CD4-positive, CD25-positive, alpha-beta regulatory T cell (primary cell): ENCODE results near the gene DLG2. TPM values are rescaled to one million over a fixed set of nuclear protein-coding genes. Genes with fewer than 3 reads are reported as not detected.

Experiments used
- ATAC-seq, 2 donors: fragments of 150-1000 bp; cut with Tn5 transposase; one replicate each; pipeline ENCODE4 v1.10.0; 2021; ENCODE audit warnings: low read depth in 2 of 2, moderate number of reproducible peaks in 2 of 2, moderate library complexity in 1 of 2
- DNase-seq, 3 donors: peaks; one replicate each; pipeline versions ENCODE4 v3.0.0 to v3.0.0-alpha.2; 2012 to 2022; ENCODE audit warnings: mixed read lengths in 1 of 3
- H3K27ac ChIP-seq: one replicate; pipeline ENCODE4 v1.7.0; 2013; ENCODE audit warnings: mild to moderate bottlenecking, low read length; ENCODE audit not compliant: insufficient read depth, poor library complexity, severe bottlenecking
- H3K27me3 ChIP-seq: one replicate; pipeline ENCODE4 v1.7.0; 2013; ENCODE audit warnings: low read length; ENCODE audit not compliant: control insufficient read depth, insufficient read depth
- H3K36me3 ChIP-seq: one replicate; pipeline ENCODE4 v1.7.0; 2013; ENCODE audit warnings: mild to moderate bottlenecking, low read length, moderate library complexity; ENCODE audit not compliant: control insufficient read depth, insufficient read depth
- H3K4me1 ChIP-seq: 2 replicates; pipeline ENCODE4 v1.7.0; 2013; ENCODE audit warnings: mild to moderate bottlenecking, low read length; ENCODE audit not compliant: insufficient read depth, control insufficient read depth, poor library complexity, severe bottlenecking
- H3K4me3 ChIP-seq: one replicate; pipeline ENCODE4 v1.7.0; 2013; ENCODE audit warnings: low read depth, mild to moderate bottlenecking, low read length, moderate library complexity
- H3K9me3 ChIP-seq, 2 experiments: 1 replicate in 1 of 2; 2 replicates in 1 of 2; pipeline ENCODE4 v1.7.0; 2013; ENCODE audit warnings: low read length in 2 of 2, mild to moderate bottlenecking in 1 of 2, moderate library complexity in 1 of 2; ENCODE audit not compliant: control insufficient read depth in 2 of 2
- H3K27ac Mint-ChIP-seq, 3 donors: one replicate each; pipeline ENCODE4 v1.8.0; 2020 to 2022; ENCODE audit warnings: mild to moderate bottlenecking in 3 of 3, mixed read lengths in 3 of 3, moderate library complexity in 2 of 3
- H3K27me3 Mint-ChIP-seq: one replicate; pipeline ENCODE4 v1.8.0; 2022; ENCODE audit warnings: mild to moderate bottlenecking, mixed read lengths
- H3K36me3 Mint-ChIP-seq: one replicate; pipeline ENCODE4 v1.8.0; 2020; ENCODE audit warnings: mixed read lengths
- H3K4me1 Mint-ChIP-seq, 4 donors: one replicate each; pipeline ENCODE4 v1.8.0; 2020 to 2022; ENCODE audit warnings: mixed read lengths in 4 of 4, mild to moderate bottlenecking in 1 of 4
- H3K4me3 Mint-ChIP-seq, 4 donors: one replicate each; pipeline ENCODE4 v1.8.0; 2020 to 2022; ENCODE audit warnings: mild to moderate bottlenecking in 4 of 4, mixed read lengths in 4 of 4, moderate library complexity in 3 of 4
- H3K9me3 Mint-ChIP-seq, 7 donors: one replicate each; pipeline ENCODE4 v1.8.0; 2020 to 2022; ENCODE audit warnings: mixed read lengths in 7 of 7, mild to moderate bottlenecking in 3 of 7, moderate library complexity in 2 of 7
- polyA plus RNA-seq, 4 donors: library from polyadenylated mRNA; unstranded; fragments of 300-500 nt; fragmentation: Illumina TruSeq; gene quantifications; one replicate each; pipeline ENCODE4 v1.2.3, GENCODE V29; 2021
- total RNA-seq: library from RNA; stranded (reverse); gene quantifications from one replicate; pipeline ENCODE4 v1.2.3, GENCODE V29; 2022

The DLG2 gene
- total and polyA plus RNA-seq, 5 donors from 2014 or later: 0.26 to 2.0 (median 0.94) TPM

DNA sequence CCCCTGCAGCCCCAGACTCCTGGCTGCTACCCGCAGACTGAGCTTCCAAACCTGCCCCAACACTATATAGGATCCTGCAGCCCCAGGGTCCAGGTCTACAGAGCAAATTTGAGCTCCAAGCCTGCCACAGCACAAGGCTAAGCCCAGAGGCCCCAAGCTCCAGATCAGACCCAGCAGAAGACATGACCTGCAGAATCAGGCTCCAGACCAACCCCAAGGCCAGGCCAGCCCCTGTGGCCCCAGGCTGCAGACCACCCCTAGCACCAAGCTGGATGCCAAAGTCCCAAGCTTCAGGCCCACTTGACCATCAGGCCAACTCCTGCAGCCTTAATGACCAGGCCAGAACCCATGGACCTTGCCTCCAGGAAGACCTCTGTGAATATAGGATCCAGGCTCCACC lies 145.3 kb downstream of the DLG2 start:
- H3K36me3 ChIP-seq: no peaks in the 10 kb centered on the region
- H3K4me1 ChIP-seq: no peaks in the 10 kb centered on the region
- Mint-ChIP-seq H3K36me3 (no peaks in the 10 kb centered on the region), H3K27me3 (no peaks in the 10 kb centered on the region), H3K9me3 (peaks cover 0 to 23% (median 13%) of the 10 kb centered on the region in 7 donors), H3K4me3 (no peak overlapping the region), H3K27ac (no peak overlapping the region), H3K4me1 (no peaks in the 10 kb centered on the region)
- H3K27ac ChIP-seq: no peak overlapping the region
- DNase-seq (no peak), ATAC-seq (no peak)
- no peak overlapping the region for H3K4me3 ChIP-seq
- H3K27me3 ChIP-seq: no peaks in the 10 kb centered on the region
- H3K9me3 ChIP-seq: peaks cover 9 to 27% of the 10 kb centered on the region in 2 experiments

DNA sequence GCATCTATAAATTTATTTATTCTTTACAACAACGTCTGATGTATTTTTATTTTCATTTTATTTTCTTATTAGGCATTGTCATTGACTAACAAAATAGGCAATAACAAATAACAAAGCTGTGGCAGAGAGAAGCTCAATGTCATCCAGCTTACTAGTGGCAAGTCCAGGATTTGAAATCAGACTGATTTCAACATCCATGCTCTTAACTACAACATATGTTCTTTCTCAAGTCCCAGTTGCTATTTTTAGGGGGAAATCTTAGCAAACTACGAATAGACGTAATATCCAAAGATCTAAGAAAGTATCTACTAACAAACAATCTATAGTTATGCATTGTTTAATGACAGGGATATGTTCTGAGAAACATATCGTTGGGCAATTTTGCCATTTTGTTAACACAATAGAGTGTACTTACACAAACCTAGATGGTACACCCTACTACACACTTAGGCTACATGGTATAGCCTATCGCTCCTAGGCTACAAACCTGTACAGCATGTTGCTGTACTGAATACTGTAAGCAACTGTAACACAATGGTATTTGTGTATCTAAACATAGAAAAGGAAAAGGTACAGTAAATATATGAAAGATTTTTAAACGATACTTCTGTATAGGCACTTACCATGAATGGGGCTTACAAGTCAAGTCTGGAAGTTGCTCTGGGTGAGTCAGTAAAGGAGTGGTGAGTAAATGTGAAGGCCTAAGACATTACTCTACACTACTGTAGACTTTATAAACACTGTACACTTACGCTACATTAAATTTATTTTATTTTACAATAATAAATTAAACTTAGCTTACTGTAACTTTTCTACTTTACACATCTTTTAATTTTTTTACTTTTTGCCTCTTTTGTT lies 151.3 kb downstream of the DLG2 start:
- no peaks in the 10 kb centered on the region for H3K36me3 Mint-ChIP-seq
- Histone ChIP-seq H3K27me3 (no peaks in the 10 kb centered on the region), H3K4me3 (no peak overlapping the region), H3K36me3 (no peaks in the 10 kb centered on the region), H3K9me3 (peaks cover 4 to 13% of the 10 kb centered on the region in 2 experiments), H3K4me1 (no peaks in the 10 kb centered on the region), H3K27ac (no peak overlapping the region)
- DNase-seq (no peak), ATAC-seq (no peak)
- H3K27ac Mint-ChIP-seq: no peak overlapping the region
- H3K4me1 Mint-ChIP-seq: no peaks in the 10 kb centered on the region
- H3K9me3 Mint-ChIP-seq: peaks cover 0 to 17% (median 4%) of the 10 kb centered on the region in 7 donors
- H3K27me3 Mint-ChIP-seq: no peaks in the 10 kb centered on the region
- H3K4me3 Mint-ChIP-seq: no peak overlapping the region

DNA sequence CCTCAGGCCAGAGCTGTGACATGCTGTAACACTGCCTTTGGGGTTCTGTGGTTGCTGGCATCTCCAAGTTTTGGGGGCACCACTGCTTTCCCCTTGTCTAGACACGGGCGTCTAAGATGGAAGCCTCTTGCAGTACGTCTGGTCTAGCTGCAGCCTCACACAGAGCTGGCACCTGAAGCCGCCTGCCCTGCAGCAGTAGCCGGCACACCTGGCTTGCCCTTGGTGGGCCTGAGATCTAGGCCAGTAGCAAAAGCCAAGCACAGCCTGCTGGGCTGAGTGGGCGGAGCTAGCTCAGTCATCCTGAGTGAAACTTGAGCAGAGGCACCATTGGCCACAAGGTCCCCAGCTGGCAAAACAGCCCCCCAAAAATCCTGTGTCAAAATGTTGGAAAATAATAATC lies 154.2 kb downstream of the DLG2 start:
- Histone ChIP-seq H3K4me3 (no peak overlapping the region), H3K4me1 (no peaks in the 10 kb centered on the region), H3K27ac (no peak overlapping the region), H3K27me3 (no peaks in the 10 kb centered on the region), H3K9me3 (peaks cover 11 to 30% of the 10 kb centered on the region in 2 experiments), H3K36me3 (no peaks in the 10 kb centered on the region)
- H3K4me3 Mint-ChIP-seq: no peak overlapping the region
- peaks cover 0 to 31% (median 8%) of the 10 kb centered on the region in 7 donors for H3K9me3 Mint-ChIP-seq
- no peaks in the 10 kb centered on the region for H3K4me1 Mint-ChIP-seq
- DNase-seq (no peak), ATAC-seq (no peak)
- H3K27me3 Mint-ChIP-seq: no peaks in the 10 kb centered on the region
- H3K27ac Mint-ChIP-seq: no peak overlapping the region
- no peaks in the 10 kb centered on the region for H3K36me3 Mint-ChIP-seq

DNA sequence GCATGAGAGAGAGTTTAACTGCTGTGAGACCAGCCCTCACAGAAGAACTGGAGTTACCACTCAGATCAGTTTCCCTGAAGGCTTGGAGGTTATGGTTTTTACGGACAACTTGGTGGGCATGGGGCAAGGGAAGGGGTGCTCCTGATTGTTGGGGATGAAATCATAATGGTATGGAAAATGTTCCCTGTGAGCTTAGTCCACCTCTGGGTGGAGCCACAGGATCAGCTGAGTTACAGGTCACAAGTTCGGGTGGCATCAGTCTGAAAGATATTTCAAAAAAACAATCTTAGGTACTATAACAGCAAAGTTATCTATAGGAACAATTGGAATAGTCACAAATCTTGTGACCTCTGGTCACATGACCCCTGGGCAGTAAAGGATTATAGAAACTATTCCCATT lies 162.9 kb downstream of the DLG2 start:
- no peak overlapping the region for H3K27ac ChIP-seq
- H3K4me3 Mint-ChIP-seq: no peak overlapping the region
- DNase-seq (no peak), ATAC-seq (no peak)
- no peak overlapping the region for H3K27ac Mint-ChIP-seq
- peaks cover 3 to 29% of the 10 kb centered on the region in 2 experiments for H3K9me3 ChIP-seq
- H3K4me3 ChIP-seq: no peak overlapping the region
- H3K27me3 Mint-ChIP-seq: no peaks in the 10 kb centered on the region
- no peaks in the 10 kb centered on the region for H3K36me3 ChIP-seq
- no peaks in the 10 kb centered on the region for H3K4me1 ChIP-seq
- peaks cover 4% of the 10 kb centered on the region for H3K36me3 Mint-ChIP-seq
- H3K4me1 Mint-ChIP-seq: no peaks in the 10 kb centered on the region
- H3K27me3 ChIP-seq: no peaks in the 10 kb centered on the region
- peaks cover 0 to 58% (median 20%) of the 10 kb centered on the region in 7 donors for H3K9me3 Mint-ChIP-seq

DNA sequence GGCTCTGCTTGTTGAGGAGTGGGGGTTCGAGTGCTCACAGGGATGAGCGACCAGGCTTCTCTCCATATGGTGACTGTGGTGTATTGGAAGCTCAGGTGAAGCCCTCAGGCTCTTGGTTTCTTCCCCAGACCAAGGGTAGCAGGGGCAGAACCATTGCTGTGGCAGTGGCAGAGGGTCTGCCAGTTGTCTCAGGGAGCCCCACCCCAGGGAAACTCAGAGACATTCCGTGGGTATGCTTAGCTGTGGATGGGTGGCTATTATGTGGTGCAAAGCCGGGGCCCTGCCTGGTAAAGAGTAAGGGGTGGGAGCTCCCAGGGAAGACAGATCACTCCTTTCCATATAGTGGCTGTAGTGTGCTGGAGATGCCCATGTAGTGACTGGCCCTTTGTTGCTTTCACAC lies 167.8 kb downstream of the DLG2 start:
- H3K27ac Mint-ChIP-seq: no peak overlapping the region
- peaks cover 9 to 27% of the 10 kb centered on the region in 2 experiments for H3K9me3 ChIP-seq
- no peak for ATAC-seq

DNA sequence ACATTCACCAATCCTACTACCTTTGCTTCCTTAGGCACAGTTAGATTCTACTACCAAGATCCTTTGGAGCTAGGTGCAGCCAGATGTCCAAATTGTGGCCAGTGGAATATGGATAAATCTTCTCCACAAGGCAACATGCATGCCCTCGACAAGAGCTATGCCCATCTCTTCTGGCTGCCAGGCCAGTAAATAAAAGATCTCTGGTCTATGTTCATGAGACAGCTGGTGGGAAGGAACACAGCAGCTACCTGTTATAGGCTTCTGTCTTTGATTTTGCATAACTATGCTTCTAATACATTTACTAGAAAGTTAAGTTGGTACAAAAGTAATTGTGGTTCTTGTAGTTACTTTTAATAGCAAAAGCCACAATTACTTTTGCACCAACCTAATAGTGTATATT lies 182.7 kb downstream of the DLG2 start:
- Histone ChIP-seq H3K27me3 (no peaks in the 10 kb centered on the region), H3K27ac (no peak overlapping the region), H3K4me3 (no peak overlapping the region), H3K9me3 (no peaks in the 10 kb centered on the region), H3K36me3 (no peaks in the 10 kb centered on the region), H3K4me1 (no peaks in the 10 kb centered on the region)
- Mint-ChIP-seq H3K9me3 (peaks cover 0 to 14% (median 7%) of the 10 kb centered on the region in 7 donors), H3K36me3 (no peaks in the 10 kb centered on the region), H3K27ac (no peak overlapping the region), H3K4me3 (no peak overlapping the region), H3K27me3 (no peaks in the 10 kb centered on the region), H3K4me1 (no peaks in the 10 kb centered on the region)
- no peak for DNase-seq
- ATAC-seq: no peak

More for the DNA sequence above, 167.8 kb downstream of the DLG2 start:
- no peaks in the 10 kb centered on the region for H3K4me1 Mint-ChIP-seq
- no peak overlapping the region for H3K4me3 Mint-ChIP-seq
- no peaks in the 10 kb centered on the region for H3K27me3 Mint-ChIP-seq
- no peak for DNase-seq
- no peaks in the 10 kb centered on the region for H3K27me3 ChIP-seq
- H3K9me3 Mint-ChIP-seq: peaks cover 0 to 74% (median 28%) of the 10 kb centered on the region in 7 donors
- H3K36me3 ChIP-seq: no peaks in the 10 kb centered on the region
- peaks cover 4% of the 10 kb centered on the region for H3K36me3 Mint-ChIP-seq
- H3K4me1 ChIP-seq: no peaks in the 10 kb centered on the region
- no peak overlapping the region for H3K27ac ChIP-seq
- H3K4me3 ChIP-seq: no peak overlapping the region

DNA sequence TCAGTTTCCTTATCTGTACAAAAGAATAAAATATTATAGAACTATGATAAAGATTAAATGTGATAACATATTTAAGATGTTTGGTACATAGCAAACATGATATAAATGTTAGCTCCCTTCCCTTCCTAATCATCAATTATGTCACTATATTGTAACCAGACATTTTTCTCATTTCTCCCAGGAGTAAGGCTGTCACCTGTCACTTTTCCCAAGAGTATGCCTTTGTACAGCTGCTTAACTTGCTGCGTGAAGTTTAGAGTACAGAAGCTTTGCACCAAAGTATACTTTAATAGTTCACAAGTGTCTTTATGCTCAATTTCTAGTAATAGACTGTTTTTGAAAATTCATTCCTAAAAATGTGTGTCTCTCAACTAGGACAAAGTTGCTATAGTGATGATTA lies 186.9 kb downstream of the DLG2 start:
- Histone ChIP-seq H3K36me3 (no peaks in the 10 kb centered on the region), H3K4me3 (no peak overlapping the region), H3K4me1 (no peaks in the 10 kb centered on the region), H3K9me3 (no peaks in the 10 kb centered on the region), H3K27me3 (no peaks in the 10 kb centered on the region), H3K27ac (no peak overlapping the region)
- ATAC-seq (no peak), DNase-seq (no peak)
- Mint-ChIP-seq H3K9me3 (peaks cover 0 to 35% (median 11%) of the 10 kb centered on the region in 7 donors), H3K27ac (no peak overlapping the region), H3K27me3 (no peaks in the 10 kb centered on the region), H3K4me3 (no peak overlapping the region), H3K4me1 (no peaks in the 10 kb centered on the region), H3K36me3 (no peaks in the 10 kb centered on the region)

DNA sequence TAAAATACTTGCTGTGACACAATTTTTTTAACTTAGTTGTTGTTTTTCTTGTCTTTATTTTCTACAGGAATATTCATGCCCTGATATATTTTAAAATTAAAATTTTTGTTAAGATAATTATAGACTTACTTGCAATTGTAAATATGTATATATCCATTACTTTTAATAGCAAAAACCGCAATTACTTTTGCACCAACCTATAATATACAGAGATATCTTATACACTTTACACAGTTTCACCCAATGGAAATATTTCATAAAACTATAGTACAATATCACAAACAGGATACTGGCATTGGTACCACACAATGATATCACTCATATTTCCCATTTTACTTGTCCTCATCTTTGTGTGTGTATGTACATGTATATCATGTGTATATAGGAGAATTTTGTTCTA lies 188.8 kb downstream of the DLG2 start:
- no peaks in the 10 kb centered on the region for H3K27me3 Mint-ChIP-seq
- Histone ChIP-seq H3K4me3 (no peak overlapping the region), H3K9me3 (peaks cover 0 to 1% of the 10 kb centered on the region in 2 experiments), H3K27ac (no peak overlapping the region), H3K27me3 (no peaks in the 10 kb centered on the region), H3K36me3 (no peaks in the 10 kb centered on the region), H3K4me1 (no peaks in the 10 kb centered on the region)
- DNase-seq (no peak), ATAC-seq (no peak)
- H3K27ac Mint-ChIP-seq: no peak overlapping the region
- H3K4me3 Mint-ChIP-seq: no peak overlapping the region
- no peaks in the 10 kb centered on the region for H3K36me3 Mint-ChIP-seq
- H3K4me1 Mint-ChIP-seq: no peaks in the 10 kb centered on the region
- peaks cover 0 to 53% (median 17%) of the 10 kb centered on the region in 7 donors for H3K9me3 Mint-ChIP-seq
